ENCODE measurements around the gene CFAP77. TPM values are rescaled to one million over a fixed set of nuclear protein-coding genes. Genes with fewer than 3 reads are reported as not detected.

Gene CFAP77
- total RNA-seq, result not detected
- long read RNA-seq, partial matches to known transcripts, result 0 of 1 reads
- long read RNA-seq, other reads (novel, unspliced or antisense), result 1 of 1 reads

- H3K27ac ChIP-seq, result no peak within 1 kb of the TSS
Measured at GRCh38 chr9:132409828-132410528, at the start of gene CFAP77. TSS of gene CFAP77 (plus strand) at chr9:132410211. CDS start at chr9:132410272, 61 bp downstream.

GRCh38 chr9:132364068-132364467, 45.9 kb upstream of the CFAP77 start:
- no peak for TF ChIP-seq CTCF (IDR thresholded peaks at IDR 0.05)
- no peaks in the 10 kb centered on the region for H3K9me3 ChIP-seq

More at GRCh38 chr9:132409828-132410528, at the start of gene CFAP77:
- no peak for TF ChIP-seq CTCF (IDR thresholded peaks at IDR 0.05)
- Histone ChIP-seq H3K4me3 (peak within 1 kb of the TSS; percentile 53), H3K36me3 (no peaks in the 10 kb centered on the region), H3K27me3 (peaks cover 46% of the 10 kb centered on the region), H3K9me3 (no peaks in the 10 kb centered on the region), H3K4me1 (peaks cover 30% of the 10 kb centered on the region)
- ATAC-seq (peak; percentile 74), DNase-seq (peak; percentile 75)
- intact Hi-C loops (cut with DNase I), result no loop called here

GRCh38 chr9:132365986-132366385, 44.0 kb upstream of the CFAP77 start:
- TF ChIP-seq CTCF (IDR thresholded peaks at IDR 0.05), result no peak
- intact Hi-C loops (cut with DNase I), result no loop called here
- H3K9me3 ChIP-seq, result no peaks in the 10 kb centered on the region
- H3K36me3 ChIP-seq, result no peaks in the 10 kb centered on the region
- H3K4me1 ChIP-seq, result no peaks in the 10 kb centered on the region
- no peaks in the 10 kb centered on the region for H3K27me3 ChIP-seq
- DNase-seq, result no peak
- ATAC-seq, result no peak
- H3K27ac ChIP-seq, result no peak overlapping the region
- no peak overlapping the region for H3K4me3 ChIP-seq

More at GRCh38 chr9:132364068-132364467, 45.9 kb upstream of the CFAP77 start:
- H3K27ac ChIP-seq, result no peak overlapping the region
- H3K27me3 ChIP-seq, result no peaks in the 10 kb centered on the region
- DNase-seq (no peak), ATAC-seq (no peak)
- no peak overlapping the region for H3K4me3 ChIP-seq
- intact Hi-C loops (cut with DNase I), result no loop called here
- H3K4me1 ChIP-seq, result no peaks in the 10 kb centered on the region
- no peaks in the 10 kb centered on the region for H3K36me3 ChIP-seq

- Histone ChIP-seq H3K4me3 (no peak overlapping the region), H3K4me1 (no peaks in the 10 kb centered on the region), H3K9me3 (no peaks in the 10 kb centered on the region), H3K27me3 (no peaks in the 10 kb centered on the region), H3K27ac (no peak overlapping the region), H3K36me3 (no peaks in the 10 kb centered on the region)
- intact Hi-C loops (cut with DNase I), result no loop called here
- ATAC-seq (peak; percentile 35), DNase-seq (no peak)
- TF ChIP-seq CTCF (IDR thresholded peaks at IDR 0.05), result no peak
Measured at GRCh38 chr9:132366481-132366880, 43.5 kb upstream of the CFAP77 start.

GRCh38 chr9:132367613-132368313, 42.2 kb upstream of the CFAP77 start:
- intact Hi-C loops (cut with DNase I), result no loop called here
- Histone ChIP-seq H3K27ac (peak overlapping the region; percentile 13), H3K4me3 (no peak overlapping the region), H3K36me3 (no peaks in the 10 kb centered on the region), H3K9me3 (no peaks in the 10 kb centered on the region), H3K4me1 (peaks cover 8% of the 10 kb centered on the region), H3K27me3 (no peaks in the 10 kb centered on the region)
- ATAC-seq, result peak; percentile 86
- TF ChIP-seq CTCF (IDR thresholded peaks at IDR 0.05), result no peak
- DNase-seq, result no peak
